DMS79 (cell line): ENCODE results near the gene PACS2.

ENCODE experiments used
- DNase-seq: peaks from one replicate; lab custom pipeline; 2025; lab: John Stamatoyannopoulos, UW

Gene PACS2

DNA sequence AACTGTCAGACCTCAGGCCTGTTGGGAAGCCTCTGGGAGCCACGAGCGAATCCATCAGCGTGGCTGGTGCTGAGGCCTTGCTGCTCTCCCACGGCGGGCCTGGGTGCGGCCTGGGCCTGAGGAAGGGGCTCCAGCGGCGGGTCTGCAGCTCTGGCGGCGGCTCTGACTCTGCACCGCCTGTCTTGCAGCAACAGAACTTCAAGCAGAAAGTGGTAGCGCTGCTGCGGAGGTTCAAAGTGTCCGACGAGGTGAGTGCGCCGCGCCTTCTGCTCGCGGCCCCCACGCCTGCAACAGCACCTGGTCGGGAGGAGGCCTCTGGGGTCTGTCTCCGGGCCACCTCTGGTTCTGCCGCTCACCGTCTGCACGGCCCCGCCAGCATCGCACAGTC, 55.1 kb downstream of the PACS2 start:
- no peak for DNase-seq

DNA sequence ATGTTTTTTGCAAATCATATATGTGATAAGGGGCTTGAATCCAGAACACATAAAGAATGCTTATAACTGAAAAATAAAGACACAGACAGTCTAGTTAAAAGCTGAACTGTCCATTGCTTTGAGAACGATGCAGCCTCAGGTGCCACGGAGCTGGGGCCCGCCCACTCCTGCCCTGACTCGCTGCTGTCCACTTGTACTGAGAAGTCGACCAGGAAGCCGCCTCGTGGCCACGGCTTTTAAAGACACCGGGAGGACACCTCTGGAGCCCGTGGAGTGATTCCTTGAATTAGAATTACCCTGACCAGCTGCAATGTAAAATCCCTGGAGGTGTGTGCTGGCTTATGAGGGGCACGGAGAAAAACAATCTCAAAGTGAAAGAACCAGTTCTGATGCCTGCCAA, 59.8 kb downstream of the PACS2 start:
- DNase-seq, result no peak

DNA sequence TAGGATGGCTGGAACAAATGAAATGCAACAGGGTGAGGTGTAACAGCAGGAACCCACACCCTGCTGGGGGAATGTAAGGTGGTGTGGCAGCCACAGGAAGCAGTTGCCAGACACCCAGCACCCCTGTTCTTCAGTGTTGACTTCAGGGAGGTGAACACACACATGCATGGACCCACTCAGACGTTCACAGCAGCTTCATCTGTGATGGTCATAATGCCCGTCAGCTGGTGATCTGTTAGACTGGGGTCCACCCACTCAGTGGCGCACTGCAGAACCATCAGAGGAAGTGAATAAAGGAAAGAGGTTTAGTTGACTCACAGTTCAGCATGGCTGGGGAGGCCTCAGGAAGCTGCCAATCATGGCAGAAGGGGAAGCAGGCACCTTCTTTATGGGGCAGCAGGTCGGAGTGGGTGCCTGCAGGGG, 61.1 kb downstream of the PACS2 start:
- DNase-seq, result no peak

DNA sequence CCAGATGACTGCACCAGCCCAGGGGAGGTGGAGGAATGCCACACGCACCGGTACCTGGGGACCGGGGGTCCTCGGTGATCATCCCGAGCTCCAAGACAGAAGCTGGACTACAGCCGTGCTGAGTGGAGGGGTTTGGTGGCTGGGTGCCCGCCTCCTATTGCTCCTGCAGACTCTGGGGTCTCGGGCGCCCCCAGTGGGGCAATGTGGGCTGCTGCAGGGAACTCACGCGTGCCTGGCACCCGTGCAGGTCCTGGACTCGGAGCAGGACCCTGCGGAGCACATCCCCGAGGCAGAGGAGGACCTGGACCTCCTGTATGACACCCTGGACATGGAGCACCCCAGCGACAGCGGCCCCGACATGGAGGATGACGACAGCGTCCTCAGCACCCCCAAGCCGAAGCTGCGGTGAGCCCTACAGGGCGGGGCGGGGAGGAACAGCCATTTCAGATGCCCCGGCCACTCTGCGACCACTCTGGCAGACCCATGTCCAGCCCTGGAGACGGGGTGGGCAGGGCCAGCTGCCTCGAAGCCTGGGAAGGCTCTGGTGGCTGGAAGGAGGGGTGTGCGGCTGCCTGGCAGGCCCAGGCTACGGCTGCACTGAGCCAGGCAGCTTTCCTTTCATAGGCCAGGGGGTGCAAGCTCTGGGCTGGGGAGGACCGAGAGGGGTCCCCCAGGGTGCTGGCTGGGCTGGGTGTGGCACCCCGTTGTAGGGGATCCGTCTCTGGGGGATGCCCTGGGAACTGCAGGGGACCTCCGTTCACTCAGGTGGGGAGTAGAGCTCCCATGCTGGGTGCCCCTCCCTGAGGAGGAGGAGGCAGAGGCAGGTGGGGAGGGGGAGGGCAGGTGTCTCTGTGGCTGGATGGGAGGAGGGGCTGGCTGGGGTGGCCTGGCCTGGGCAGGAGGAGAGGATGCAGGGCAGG, 62.2 kb downstream of the PACS2 start:
- DNase-seq, result no peak

DNA sequence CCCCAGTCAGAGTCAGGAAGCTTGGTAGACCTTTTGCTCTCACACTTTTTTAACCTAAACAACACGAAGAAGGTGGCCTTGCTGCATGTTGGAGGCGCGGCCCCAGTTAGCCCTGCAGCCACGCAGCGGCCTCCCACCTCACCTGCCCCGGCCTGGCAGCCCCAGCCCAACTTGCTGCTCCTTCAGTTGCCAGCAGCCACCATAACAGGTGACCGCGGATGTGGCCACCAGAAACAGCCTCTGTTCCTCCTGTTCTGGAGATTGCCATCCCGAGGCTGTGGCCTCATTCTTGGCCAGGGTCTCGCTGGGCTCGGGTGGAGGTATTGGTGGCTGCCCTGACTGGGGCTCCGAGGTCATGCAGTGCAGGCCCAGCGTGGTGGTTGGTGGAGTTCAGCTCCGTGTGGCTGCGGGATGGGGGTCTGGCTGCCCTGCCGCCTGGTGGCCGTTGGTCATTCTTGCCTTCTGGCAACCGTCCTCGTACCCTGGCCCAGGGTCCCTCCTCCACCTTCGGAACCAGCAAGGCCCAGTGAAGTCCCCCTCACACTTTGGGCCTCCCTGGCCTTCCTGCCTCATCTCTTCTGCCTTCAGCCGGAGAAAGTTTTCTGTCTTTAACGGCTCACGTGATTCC, 63.1 kb downstream of the PACS2 start:
- no peak for DNase-seq

DNA sequence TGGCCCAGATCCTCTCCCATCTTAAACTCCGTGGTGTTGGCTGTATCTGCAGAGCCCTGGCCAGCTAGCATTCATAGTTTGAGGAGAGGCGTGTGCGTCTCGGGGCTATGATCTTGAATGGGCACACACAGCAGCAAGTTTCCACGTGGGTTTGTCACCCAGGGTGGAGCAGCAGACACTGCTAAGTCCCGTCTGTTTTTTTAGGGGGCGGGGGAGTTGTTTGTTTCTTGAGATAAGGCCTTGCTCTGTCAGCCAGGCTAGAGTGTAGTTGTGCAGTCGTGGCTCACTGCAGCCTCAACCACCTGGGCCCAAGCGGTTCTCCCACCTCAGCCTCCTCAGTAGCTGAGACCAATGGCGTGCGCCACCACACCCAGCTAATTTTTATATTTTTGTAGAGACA, 63.7 kb downstream of the PACS2 start:
- DNase-seq, result no peak

DNA sequence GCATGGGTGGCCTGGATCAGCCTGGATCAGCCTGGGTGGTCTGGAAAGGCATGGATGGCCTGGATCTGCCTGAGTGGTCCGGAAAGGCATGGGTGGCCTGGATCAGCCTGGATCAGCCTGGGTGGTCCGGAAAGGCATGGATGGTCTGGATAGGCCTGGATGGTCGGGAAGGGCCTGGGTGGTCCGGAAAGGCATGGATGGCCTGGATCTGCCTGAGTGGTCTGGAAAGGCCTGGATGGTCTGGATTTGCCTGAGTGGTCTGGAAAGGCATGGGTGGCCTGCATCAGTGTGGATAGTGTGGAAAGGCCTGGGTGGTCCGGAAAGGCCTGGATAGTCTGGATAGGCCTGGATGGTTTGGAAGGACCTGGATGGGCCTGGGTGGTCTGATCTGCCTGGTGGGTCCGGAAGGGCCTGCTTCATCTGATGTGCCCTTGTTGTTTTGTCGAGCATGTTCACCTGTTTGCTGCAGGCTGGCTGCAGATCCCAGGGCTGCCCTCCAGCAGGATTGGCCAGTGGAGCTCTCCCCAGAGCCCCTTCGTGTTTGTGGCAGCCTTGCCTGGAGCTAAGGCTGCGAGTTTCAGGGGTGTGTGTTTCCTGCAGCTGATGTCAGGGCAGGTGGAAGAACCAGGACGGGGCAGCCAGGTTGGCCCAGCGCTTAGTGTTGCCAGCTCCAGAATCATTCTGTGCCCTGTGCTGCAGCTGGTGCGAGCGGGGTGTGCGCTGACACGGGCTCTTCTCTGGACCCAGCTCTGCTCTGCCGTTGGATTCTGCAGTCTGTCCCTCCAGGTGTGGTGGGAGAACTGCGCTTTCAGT, 64.5 kb downstream of the PACS2 start:
- DNase-seq, result no peak

DNA sequence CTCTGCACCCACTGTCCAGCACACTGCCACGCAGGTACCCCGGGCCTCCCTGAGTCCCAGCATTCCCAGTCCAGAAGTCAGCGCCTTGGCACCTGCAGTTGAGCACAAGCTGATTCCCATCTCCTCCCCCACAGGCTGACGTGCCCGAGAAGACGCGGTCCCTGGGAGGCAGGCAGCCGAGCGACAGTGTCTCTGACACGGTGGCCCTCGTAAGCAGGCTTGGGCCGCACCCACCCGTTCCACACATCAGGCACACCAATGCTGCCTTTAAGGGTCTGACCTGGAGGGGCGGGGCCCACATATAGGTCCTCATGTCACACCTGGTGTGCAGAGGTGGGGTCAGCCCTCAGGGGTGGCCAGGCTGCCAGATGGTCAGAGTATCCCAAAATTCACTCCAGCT, 65.4 kb downstream of the PACS2 start:
- DNase-seq, result no peak

DNA sequence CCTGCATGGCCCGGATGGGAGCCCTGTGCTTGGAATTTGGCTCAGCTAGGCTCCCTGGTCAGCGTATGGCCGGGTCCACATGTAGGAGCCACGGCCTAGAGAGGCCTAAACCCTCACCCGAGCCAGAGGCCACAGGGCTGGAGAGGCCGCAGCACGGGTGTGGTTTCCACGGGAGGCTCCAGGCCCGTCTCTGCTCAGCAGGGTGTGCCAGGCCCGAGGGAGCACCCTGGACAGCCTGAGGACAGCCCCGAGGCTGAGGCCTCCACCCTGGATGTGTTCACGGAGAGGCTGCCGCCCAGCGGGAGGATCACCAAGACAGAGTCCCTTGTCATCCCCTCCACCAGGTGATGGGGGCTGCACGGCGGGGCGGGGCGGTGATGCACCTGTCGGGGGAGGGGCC, 66.2 kb downstream of the PACS2 start:
- DNase-seq, result no peak

DNA sequence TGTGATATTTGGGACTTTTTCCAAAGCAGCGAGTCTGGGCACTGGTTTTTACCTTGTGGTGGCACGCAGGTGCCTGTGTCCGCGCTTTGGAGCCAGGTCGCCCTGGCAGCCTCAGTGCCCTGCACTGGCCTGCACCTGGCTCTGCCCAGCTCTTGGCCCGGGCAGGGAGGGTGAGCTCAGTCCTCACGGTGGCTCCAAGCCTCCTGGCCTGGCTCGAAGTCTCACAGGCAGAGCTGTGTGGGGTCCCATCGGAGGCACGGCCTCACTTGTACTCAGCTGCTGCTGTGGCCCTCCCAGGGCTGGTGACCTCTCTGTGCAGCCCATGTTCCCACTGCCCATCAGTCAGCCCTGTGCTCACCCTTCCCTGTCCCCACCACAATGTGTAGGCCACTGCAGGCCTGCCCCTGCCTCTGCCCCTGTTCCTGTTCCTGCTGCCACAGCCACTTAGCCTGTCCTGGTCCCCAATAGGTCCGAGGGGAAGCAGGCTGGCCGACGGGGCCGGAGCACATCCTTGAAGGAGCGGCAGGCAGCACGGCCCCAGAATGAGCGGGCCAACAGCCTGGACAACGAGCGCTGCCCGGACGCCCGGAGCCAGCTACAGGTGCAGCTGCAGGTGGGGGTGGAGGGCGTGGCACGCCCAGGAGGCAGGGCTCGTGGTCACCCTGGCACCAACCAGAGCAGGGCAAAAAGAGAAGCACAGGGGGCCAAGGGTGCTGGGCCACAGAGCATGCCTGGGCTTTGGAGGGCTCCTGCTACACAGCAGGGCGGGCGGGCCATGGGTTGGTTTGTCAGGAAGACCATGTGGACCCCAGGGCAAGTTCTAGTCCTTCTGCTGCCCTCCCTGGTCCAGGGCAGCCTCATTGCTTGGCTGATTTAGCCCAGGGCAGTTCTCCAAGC, 67.1 kb downstream of the PACS2 start:
- DNase-seq, result no peak

DNA sequence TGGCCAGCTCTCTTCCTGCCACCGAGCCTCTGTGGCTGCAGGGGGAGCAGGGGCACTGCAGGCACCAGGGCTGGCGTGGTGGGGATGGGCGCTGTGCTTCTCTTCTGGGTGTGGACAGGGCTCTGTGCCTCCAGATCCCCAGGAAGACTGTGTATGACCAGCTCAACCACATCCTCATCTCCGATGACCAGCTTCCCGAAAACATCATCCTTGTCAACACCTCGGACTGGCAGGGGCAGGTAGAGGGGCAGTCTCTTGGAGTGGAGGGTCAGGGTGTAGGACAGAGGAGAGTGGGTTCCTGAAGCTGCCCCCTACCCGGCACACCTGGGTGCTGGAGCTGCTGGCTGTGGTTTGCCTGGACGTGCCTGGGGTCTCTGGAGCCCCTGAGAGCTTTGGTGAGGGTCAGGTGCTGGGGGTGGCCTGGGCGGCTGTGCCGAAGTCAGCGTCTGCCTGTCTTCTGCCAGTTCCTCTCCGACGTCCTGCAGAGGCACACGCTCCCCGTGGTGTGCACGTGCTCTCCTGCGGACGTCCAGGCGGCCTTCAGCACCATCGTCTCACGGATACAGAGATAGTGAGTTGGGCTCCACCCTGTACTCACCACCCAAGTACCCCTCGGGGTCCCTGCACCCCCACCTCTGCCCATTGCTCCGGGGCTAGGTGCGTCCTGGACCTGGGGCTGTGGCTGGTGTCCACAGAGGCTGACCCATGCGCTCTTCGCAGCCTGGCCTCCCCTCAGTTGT, 68.0 kb downstream of the PACS2 start:
- no peak for DNase-seq

DNA sequence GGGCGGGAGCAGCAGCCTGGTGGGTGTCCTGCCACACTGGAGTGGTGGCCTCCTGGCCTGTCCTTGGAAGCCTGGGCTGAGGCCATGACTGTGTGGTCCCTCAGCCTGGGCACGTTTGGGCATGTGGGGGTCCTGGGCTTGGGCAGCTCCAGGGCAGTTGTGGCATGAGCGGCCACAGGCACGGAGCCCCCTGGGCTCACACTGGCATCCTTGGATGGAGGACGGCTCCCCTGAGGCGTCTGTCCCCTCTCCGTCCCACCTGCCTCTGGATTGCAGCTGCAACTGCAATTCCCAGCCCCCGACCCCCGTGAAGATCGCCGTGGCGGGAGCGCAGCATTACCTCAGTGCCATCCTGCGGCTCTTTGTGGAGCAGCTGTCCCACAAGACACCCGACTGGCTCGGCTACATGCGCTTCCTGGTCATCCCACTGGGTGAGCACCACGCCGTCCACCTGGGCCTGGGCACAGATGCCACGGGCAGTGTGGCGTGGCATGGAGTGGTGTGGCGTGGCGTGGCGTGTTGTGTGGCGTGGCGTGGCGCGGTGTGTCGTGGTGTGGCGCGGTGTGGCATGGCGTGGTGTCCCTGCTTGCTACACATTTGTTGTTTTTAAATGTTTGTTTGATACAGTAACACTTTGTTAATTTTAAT, 68.7 kb downstream of the PACS2 start:
- no peak for DNase-seq

DNA sequence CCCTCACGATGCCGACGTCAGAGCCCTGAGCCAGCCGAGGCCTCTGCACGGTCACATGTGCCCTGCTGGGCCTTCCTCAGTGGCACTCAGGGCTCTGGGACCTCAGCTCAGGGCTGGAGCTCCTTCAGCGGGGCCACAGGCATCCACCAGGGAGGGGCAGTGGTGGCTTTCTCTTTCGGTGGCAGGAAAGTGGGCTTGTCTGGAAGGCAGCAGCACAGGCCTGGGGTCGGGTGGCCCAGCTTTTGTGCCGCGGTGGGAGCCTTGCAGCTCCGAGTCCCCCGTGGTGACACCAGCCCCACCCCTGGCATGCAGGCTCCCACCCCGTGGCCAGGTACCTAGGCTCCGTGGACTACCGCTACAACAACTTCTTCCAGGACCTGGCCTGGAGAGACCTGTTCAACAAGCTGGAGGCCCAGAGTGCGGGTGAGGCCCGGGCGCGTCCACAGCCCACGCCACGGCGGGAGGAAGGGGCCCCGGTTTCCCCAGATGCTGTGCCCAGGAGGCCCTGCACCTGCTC, 69.6 kb downstream of the PACS2 start:
- no peak for DNase-seq

DNA sequence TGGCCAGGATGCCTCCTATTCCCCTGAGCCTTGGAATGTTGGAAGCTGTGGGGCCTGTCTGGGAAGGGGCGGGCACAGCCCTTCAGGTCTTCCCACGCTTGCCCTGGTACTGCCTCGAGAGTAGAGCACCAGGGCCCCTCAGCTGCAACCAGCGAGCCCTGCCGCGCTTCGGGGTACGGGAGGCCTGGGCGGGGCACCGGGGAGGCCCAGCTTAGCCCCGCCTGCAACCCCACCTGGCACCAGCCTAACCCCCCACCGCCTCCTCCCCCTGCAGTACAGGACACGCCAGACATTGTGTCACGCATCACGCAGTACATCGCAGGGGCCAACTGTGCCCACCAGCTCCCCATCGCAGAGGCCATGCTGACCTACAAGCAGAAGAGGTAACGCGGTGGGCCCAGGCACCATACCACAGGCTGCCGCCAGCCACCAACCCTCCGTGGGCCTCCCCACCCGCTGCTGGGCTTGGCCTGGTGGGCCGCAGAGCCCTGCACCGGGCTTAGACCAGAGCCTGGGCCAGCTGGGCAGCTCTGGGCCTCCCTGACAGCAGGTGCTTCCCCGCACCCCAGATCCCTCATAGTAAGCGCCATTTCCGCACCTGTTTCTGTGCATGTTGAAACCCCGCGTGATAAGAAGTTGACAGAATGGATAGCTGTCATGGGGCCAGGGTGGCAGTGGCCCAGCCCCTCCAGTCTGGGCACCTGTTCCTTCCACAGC, 70.2 kb downstream of the PACS2 start:
- DNase-seq, result no peak

DNA sequence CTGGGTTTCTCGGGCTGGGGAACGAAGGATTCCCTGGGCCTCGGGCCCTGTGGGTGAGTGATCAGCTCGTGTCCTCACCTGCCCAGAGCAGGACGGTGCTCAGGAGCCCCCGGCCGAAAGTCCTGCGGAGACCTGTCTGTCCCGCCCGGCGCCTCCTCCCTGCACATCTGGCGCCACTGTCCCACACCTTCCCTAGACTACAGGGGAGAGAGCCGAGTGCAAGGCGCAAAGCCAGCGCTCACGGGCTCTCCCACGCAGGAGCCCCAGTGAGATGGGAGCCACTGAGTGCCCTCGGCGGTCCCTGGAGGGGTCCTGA, 70.7 kb downstream of the PACS2 start:
- DNase-seq, result no peak

DNA sequence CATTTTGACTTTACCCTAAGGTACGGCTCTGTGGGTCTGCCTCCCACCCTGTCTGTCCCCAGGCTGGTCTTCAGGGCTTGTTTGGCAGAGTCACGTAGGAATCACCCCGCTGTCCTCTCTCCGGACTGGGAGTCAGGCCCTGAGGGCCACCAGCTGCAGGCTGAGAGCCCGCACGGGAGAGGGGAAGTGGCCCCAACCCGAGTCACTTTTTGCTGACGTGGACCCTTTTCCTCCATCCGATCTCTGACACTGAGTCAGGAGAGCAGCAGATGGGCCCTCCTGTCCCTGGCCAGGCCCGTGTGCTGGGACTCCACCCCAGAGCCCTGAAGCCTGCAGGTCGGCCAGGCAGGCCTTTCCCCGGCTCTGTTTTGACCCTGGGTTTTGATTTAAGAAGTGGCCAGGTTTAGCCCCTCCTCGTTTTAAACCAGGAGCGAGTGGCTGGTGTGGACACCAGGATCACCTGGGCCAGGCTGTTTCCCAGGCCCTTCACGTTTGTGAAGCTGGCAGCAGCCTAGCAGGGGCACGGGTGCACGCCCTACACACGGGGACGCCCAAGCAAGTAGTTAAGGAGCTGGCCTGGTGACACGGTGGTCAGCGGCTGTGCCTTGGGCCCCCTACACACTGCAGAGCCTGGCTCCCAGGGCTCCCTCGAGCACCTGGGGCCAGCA, 71.3 kb downstream of the PACS2 start:
- no peak for DNase-seq

DNA sequence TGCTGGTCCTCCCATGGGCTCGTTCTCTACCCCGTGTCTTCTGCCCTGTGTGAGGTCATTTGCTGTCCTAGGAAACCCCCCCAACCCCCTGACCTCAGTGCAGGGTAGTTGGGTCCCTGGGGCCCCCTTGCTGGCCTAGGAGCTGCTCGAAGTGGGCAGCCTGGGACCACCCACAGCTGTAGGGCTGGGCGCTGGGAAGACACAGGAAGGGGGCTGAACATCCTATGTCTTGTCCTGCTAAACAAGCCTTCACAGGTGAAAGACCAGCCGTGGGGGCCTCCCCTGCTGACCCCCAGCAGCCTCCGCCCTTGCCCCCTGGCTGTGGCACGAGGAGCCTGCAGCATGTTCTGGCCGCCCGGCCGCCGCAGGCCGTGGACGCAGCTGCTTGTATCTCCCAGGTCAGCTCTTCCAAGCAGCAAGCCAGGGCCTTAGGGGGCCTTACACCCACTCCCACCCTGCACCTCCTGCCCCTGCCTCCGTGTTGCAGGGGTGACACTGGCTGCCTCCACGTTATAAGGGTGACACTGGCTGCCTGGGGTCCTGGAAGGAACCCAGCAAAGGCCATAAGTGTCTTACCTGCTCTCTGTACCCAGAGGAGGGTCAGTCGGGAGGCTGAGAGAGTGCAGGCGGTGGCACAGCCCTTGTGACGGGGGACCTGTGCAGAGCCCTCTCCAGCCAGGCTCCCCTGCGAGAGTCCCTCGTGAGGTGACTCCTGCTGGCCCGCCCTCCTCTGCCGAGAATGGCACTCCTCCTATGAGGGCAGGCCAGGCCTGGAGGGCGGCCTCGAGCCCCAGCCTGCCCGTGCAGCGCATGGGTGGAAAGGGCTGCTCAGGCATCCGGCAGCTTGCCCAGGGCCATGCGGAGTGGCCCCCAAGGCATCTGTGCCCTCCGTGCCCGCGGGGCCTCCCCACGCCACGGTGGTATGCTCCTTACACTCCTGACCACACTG, 72.3 kb downstream of the PACS2 start:
- DNase-seq, result no peak

DNA sequence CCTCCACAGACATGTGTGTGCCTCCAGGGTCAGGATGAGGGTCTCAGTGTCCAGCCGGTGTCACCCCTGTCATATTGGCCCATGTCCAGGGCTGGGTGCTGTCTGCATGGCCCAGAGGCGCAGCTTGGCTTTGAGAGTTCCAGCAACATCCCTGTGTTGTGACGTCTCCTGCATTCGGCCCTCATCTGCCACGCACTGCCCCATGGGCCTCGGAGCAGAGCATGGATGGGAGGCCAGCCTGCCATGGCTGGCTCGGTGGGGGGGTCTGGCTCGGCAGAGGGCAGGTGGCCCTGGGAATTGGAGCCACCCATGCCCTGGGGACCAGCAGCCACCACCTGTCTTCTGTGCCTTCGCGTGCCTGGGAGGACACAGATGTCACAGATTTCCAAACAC, 73.0 kb downstream of the PACS2 start:
- no peak for DNase-seq
